SK-N-MC (cell line): ENCODE measurements around the gene ACCSL.

Source experiments
- EZH2 ChIP-seq: fragments of 200-600 bp; sonication (generic); IDR thresholded peaks from one replicate; pipeline ENCODE4 v1.6.1; 2017; ENCODE audit warnings: antibody characterized with exemption
- FOXP2 ChIP-seq: optimal IDR thresholded peaks from 2 replicates; pipeline ENCODE3; 2011; ENCODE audit warnings: mild to moderate bottlenecking, moderate library complexity; ENCODE audit not compliant: insufficient read depth; ENCODE audit errors: extremely low read length, control extremely low read depth
- POLR2AphosphoS5 ChIP-seq: IDR thresholded peaks from 2 replicates; pipeline ENCODE4 v1.6.1; 2012; ENCODE audit warnings: mild to moderate bottlenecking, low read depth, low read length, borderline replicate concordance

- TF ChIP-seq EZH2 (no peak), POLR2AphosphoS5 (no peak), FOXP2 (no peak)
Observed at GRCh38 chr11:44080951-44081350, 33.2 kb downstream of the ACCSL start.
